Stomach (tissue), 4 donors: ENCODE data around the gene CD3E.

ENCODE experiments used
- CTCF ChIP-seq, 7 experiments: fragments of 450-650 bp in 4 of 7; fragments of 200-600 bp in 3 of 7; sonication (generic) in 3 of 7; IDR thresholded peaks; one replicate each; pipeline ENCODE4 v1.5.1; 2016 to 2019; ENCODE audit warnings: antibody characterized with exemption in 7 of 7, control low read depth in 2 of 7, mild to moderate bottlenecking in 1 of 7
- EP300 ChIP-seq: sonication (generic); formaldehyde crosslinking; IDR thresholded peaks from one replicate; pipeline ENCODE4 v1.6.1; 2017; ENCODE audit warnings: antibody characterized with exemption
- POLR2A ChIP-seq, 4 donors: fragments of 450-650 bp; IDR thresholded peaks; one replicate each; pipeline ENCODE4 v1.6.1; 2016; ENCODE audit warnings: antibody characterized with exemption in 4 of 4, control low read depth in 2 of 4, mild to moderate bottlenecking in 1 of 4, moderate library complexity in 1 of 4

DNA sequence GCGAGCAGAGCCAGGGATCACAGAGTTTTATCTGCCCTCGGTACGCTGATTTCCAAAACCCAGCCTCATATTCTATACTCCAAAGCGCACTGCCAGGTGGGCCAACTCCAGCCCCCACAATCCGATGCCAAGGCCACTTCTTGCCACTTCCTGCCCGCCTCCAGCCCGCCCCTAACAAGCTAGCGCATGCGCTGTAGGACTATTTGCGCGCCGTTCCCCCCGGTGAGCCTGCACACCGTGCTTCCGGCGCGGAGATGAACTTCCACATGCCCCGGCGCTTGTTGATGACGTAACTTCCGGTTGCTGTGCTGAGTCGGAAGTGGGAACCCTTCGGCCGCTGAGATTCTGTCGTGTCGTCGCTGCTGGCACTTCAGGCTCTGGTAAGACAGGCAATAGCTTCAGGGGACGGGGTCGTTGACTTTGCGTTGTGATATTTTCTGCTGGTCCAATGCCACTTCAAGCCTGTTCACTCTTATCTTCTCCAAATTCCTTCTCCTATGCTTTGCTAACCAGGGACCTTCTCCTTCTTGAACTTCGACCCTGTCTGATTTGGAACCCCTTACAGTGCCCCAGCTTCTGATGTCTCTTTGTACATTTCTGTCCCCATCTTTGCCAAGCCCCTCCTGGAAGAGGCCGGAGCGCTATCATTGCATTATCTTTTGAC, 54.9 kb downstream of the CD3E start, which contains the start of gene UBE4A:
- no peak for TF ChIP-seq CTCF (IDR thresholded peaks at IDR 0.05)
- no peak for TF ChIP-seq POLR2A (IDR thresholded peaks at IDR 0.05)
- no peak for TF ChIP-seq EP300
